GM12865 (cell line): ENCODE results near the gene ERBB2.

Experiments
- DNase-seq: peaks from one replicate; pipeline ENCODE4 v3.0.0; 2010; ENCODE audit warnings: low read depth
- H3K4me3 ChIP-seq: 2 replicates; pipeline ENCODE4 v1.5.1; 2011; ENCODE audit warnings: mild to moderate bottlenecking, low read depth, low read length, control low read depth
- CTCF ChIP-seq: IDR thresholded peaks from 2 replicates; pipeline ENCODE4 v1.5.1; 2011; ENCODE audit warnings: low read length, control low read depth, low read depth, inconsistent platforms; ENCODE audit not compliant: insufficient read depth; ENCODE audit errors: missing control alignments

The ERBB2 gene

GRCh38 chr17:39775031-39775430 is 75.2 kb downstream of the ERBB2 start:
- no peak for TF ChIP-seq CTCF
- H3K4me3 ChIP-seq = peak overlapping the region; percentile 90
- peak; percentile 83 for DNase-seq

DNA sequence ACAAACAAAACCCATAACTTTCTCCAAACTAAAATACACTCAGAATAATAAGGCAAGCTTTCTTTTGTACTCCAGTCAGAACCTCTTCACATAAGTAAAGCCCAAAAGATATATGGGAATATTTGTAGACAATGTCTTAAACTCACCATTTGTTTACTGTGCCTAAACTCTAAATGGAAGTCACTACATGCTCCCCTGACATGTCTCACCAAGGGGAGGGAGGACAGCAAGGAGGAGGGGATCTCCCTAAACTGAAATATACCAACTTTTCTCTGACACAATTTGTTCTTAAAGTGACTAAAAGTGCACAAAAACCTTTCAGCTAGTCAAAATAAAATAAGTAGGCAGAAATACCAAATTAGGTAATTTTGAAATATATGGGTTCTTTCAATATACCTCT is 76.4 kb downstream of the ERBB2 start:
- DNase-seq = peak; percentile 51
- H3K4me3 ChIP-seq = peak overlapping the region; percentile 90
- no peak for TF ChIP-seq CTCF

GRCh38 chr17:39777534-39778365 is 77.9 kb downstream of the ERBB2 start:
- TF ChIP-seq CTCF = no peak
- H3K4me3 ChIP-seq = peak overlapping the region; percentile 90
- DNase-seq = peak; percentile 88
